Natural killer cell treated with Interleukin-12 subunit alpha and Interleukin-12 subunit beta and Interleukin-15 and Interleukin-18, amount 100 ng/mL, for 72 hours (primary cell): ENCODE results near the gene LMNTD1. TPM values are rescaled to one million over a fixed set of nuclear protein-coding genes. Genes with fewer than 3 reads are reported as not detected.

Source experiments
- ATAC-seq, 2 donors: fragments of 150-1000 bp; cut with Tn5 transposase in 1 of 2; sonication (Bioruptor Pico), chemical (Tn5 transposase) in 1 of 2; 2 replicates each; pipeline ENCODE4 v1.10.0; 2021
- DNase-seq: peaks from one replicate; pipeline ENCODE4 v3.0.0; 2022; ENCODE audit warnings: low spot score
- H3K27ac Mint-ChIP-seq, 2 donors: 1 replicate in 1 of 2; 2 replicates in 1 of 2; pipeline ENCODE4 v1.8.0; 2022; ENCODE audit warnings: mixed read lengths in 2 of 2, mild to moderate bottlenecking in 1 of 2, moderate library complexity in 1 of 2
- H3K27me3 Mint-ChIP-seq, 2 donors: 1 replicate in 1 of 2; 2 replicates in 1 of 2; pipeline ENCODE4 v1.8.0; 2022; ENCODE audit warnings: mixed read lengths in 2 of 2
- H3K36me3 Mint-ChIP-seq: one replicate; pipeline ENCODE4 v1.8.0; 2022; ENCODE audit warnings: mixed read lengths
- H3K4me1 Mint-ChIP-seq, 2 donors: 1 replicate in 1 of 2; 2 replicates in 1 of 2; pipeline ENCODE4 v1.8.0; 2022; ENCODE audit warnings: low read depth in 2 of 2, mixed read lengths in 2 of 2, mild to moderate bottlenecking in 1 of 2
- H3K4me3 Mint-ChIP-seq: one replicate; pipeline ENCODE4 v1.8.0; 2022; ENCODE audit warnings: mixed read lengths
- H3K9me3 Mint-ChIP-seq: 2 replicates; pipeline ENCODE4 v1.8.0; 2022; ENCODE audit warnings: mixed read lengths
- total RNA-seq, 2 donors: library from RNA; stranded (reverse); gene quantifications; one replicate each; pipeline ENCODE4 v1.2.3, GENCODE V29; 2022

The LMNTD1 gene
- total RNA-seq, 2 donors from 2014 or later, result not detected

DNA sequence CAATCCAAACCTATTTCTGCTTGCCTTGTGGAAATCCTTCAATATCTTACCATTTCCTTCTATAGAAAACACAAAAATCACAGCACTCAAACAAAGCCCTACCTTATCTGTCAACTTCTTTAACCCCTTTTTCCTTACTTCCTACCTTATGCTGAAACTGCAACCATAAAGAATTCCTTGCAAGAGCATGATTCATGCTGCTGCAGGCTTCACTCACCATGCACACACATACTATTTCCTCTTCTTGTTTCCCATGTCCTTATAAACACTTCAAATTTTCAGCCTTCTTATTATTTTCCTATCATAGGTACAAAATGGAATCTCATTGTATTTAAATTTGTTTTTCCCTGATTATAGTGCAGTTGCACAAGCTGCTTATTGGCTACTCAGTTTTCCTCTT, 23.3 kb downstream of the LMNTD1 start:
- Mint-ChIP-seq H3K9me3 (no peaks in the 10 kb centered on the region), H3K4me3 (no peak overlapping the region), H3K36me3 (no peaks in the 10 kb centered on the region), H3K4me1 (no peaks in the 10 kb centered on the region), H3K27me3 (peaks cover 2 to 21% of the 10 kb centered on the region in 2 donors), H3K27ac (no peak overlapping the region)
- DNase-seq (no peak), ATAC-seq (no peak)

DNA sequence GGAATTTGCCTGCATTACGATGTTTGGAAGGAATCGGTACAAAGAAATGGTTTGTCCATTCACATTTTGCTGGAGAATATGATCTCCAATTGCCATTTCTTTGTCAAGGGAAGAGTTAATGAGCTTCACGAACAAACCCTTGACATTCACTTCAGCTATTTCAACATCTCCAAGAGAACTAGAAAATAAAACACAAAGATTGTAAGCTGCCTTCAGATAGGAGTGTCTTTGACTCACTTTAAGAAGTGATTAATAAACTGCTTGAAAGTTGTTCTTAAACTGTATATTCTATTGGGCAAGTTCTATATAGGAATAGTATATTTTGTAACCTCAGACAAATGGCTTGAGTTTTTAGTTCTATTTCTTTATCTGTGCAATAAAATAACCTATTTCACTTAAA, 26.3 kb downstream of the LMNTD1 start:
- Mint-ChIP-seq H3K4me3 (no peak overlapping the region), H3K9me3 (no peaks in the 10 kb centered on the region), H3K4me1 (no peaks in the 10 kb centered on the region), H3K27ac (no peak overlapping the region), H3K36me3 (no peaks in the 10 kb centered on the region), H3K27me3 (peaks cover 0 to 7% of the 10 kb centered on the region in 2 donors)
- ATAC-seq, result no peak
- no peak for DNase-seq

DNA sequence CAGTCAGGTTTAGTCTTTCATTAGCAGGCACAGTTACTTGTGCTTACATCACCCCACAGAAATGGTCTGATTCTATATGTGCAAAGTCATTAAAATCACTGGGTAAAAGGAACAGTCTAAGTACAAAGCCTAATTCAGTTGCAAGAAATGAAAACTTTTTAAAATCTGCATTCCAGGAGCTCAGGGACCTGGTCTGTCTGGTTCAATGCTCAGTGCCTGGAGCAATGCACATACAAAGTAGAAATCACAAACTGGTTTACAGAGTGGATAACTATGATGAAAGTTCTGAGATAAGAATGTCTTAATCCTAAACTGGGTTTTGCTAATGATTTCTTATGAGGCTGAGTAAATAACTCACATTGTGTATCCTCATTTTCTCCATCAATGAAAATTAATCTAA, 28.7 kb downstream of the LMNTD1 start:
- Mint-ChIP-seq H3K4me3 (no peak overlapping the region), H3K27me3 (peaks cover 3 to 5% of the 10 kb centered on the region in 2 donors), H3K9me3 (no peaks in the 10 kb centered on the region), H3K27ac (no peak overlapping the region), H3K36me3 (no peaks in the 10 kb centered on the region), H3K4me1 (peaks cover 0 to 4% of the 10 kb centered on the region in 2 donors)
- ATAC-seq, result no peak
- no peak for DNase-seq

DNA sequence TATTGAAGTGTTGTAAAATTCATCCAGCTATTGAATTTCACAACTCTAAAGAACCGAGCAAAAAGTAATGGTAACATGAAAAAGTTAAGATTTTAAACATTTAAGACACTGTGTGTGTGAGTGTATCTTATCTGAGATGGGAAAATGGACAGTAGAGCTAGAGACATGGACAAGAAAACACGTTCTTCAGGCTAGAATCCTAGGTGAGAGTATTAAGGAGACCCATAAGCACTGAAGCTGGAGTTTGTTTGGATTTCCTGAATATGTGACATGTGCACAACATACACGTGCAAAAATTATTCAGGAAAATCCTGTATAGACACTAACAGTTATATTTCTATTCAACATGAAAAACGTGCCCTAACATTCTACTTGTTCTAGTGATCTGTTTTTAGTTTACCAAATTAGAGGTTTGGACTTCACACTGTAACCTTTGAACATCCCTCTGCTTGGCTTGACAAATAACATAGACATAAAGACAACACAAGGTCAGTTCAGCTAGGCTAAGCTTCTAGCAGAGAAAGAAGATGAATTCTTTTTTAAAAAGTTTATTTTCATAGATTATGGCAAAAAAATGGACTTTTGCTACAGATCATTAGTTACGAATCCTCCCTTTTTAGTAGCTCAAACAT, 31.3 kb downstream of the LMNTD1 start:
- ATAC-seq, result no peak
- no peak overlapping the region for H3K4me3 Mint-ChIP-seq
- H3K27ac Mint-ChIP-seq, result peak overlapping the region in 1 of 2 donors; percentile 23
- H3K4me1 Mint-ChIP-seq, result peaks cover 13 to 17% of the 10 kb centered on the region in 2 donors
- no peak for DNase-seq
- no peaks in the 10 kb centered on the region for H3K36me3 Mint-ChIP-seq
- H3K9me3 Mint-ChIP-seq, result peaks cover 3% of the 10 kb centered on the region
- peaks cover 3 to 5% of the 10 kb centered on the region in 2 donors for H3K27me3 Mint-ChIP-seq

DNA sequence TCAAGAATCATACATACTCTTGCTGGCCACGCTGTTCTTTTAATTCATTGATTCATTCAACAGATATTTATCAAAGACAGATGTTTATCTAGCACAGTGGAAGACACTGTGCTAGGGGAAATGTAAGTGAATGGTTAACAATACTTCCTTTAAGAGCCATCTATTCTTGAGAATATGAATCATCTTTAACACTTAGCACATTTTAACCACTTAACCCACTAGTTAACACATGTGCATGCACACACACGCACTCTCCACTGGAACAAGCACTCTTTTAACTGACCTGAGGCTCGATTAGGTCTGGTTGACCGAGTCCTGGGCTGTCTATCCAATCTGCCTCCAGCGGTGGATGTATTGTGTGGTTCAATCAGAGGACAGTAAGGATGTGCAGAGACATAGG, 34.6 kb downstream of the LMNTD1 start:
- H3K27ac Mint-ChIP-seq, result peak overlapping the region; percentile 46 to 94
- H3K4me1 Mint-ChIP-seq, result peaks cover 13 to 20% of the 10 kb centered on the region in 2 donors
- peak; percentile 76 for DNase-seq
- H3K27me3 Mint-ChIP-seq, result peaks cover 6 to 10% of the 10 kb centered on the region in 2 donors
- no peaks in the 10 kb centered on the region for H3K36me3 Mint-ChIP-seq
- peaks cover 3% of the 10 kb centered on the region for H3K9me3 Mint-ChIP-seq
- peak; percentile 98 for ATAC-seq
- H3K4me3 Mint-ChIP-seq, result peak overlapping the region; percentile 58

DNA sequence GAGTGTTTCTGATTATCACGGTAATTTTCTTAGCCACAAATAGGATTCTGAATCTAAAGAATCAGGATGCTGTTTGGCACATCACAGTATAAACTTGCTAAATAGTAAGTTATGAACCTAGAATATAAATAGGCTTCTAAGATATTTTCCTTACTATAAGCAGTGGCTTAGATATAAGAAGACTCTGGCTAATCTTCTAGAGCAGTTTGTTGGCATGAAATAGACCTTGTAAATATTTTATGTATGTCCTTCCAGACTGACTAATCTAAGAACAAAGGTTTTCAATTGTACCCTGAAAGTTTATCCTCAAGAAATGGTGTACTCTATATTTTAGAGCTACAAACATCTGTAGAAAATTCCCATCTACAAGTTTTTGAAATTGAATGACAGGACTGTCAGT, 48.3 kb downstream of the LMNTD1 start:
- H3K27ac Mint-ChIP-seq, result no peak overlapping the region
- H3K9me3 Mint-ChIP-seq, result no peaks in the 10 kb centered on the region
- H3K36me3 Mint-ChIP-seq, result no peaks in the 10 kb centered on the region
- H3K27me3 Mint-ChIP-seq, result peaks cover 7 to 12% of the 10 kb centered on the region in 2 donors
- H3K4me1 Mint-ChIP-seq, result no peaks in the 10 kb centered on the region
- DNase-seq (no peak), ATAC-seq (no peak)
- H3K4me3 Mint-ChIP-seq, result no peak overlapping the region

DNA sequence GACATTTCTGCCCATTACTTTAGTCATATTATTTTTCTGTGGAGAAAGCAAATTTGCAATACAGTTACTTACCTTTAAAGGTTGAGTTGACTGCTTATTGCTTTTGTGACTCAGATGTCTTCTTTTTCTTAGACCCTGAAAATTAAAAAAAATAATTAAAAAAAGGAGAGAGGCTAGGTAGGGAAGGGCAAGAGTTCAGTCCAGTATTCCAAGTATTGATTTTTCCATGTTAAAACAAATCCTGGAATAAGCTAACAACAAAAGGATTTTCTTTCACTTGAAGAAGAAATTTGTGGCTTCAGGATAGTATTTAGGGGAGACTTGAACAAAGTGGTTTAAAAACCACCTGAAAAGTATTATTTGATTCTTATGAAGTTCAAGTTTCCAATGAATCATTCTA, 49.4 kb downstream of the LMNTD1 start:
- H3K4me3 Mint-ChIP-seq, result no peak overlapping the region
- H3K4me1 Mint-ChIP-seq, result no peaks in the 10 kb centered on the region
- DNase-seq (no peak), ATAC-seq (no peak)
- no peaks in the 10 kb centered on the region for H3K36me3 Mint-ChIP-seq
- peaks cover 7 to 12% of the 10 kb centered on the region in 2 donors for H3K27me3 Mint-ChIP-seq
- H3K27ac Mint-ChIP-seq, result no peak overlapping the region
- no peaks in the 10 kb centered on the region for H3K9me3 Mint-ChIP-seq

DNA sequence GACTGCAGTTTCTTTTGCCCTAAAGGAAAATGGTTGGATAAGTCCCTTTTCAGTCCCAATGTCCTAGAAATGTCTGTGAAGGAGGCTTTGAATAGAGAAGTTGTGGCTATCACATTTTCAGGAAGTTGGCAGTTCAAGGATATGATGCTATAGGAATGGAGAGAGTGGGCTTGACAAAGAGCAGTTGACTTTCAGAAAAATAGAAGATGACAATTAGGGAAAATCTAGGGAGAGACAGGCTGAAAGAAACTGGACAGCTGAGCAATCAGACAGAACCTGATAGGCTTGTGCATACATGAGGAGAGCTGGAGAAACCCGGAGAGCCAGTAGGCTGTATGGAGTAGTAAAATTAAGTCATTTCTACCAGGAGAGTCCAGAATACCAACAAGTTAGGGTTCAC, 50.5 kb downstream of the LMNTD1 start:
- peaks cover 7 to 12% of the 10 kb centered on the region in 2 donors for H3K27me3 Mint-ChIP-seq
- H3K9me3 Mint-ChIP-seq, result no peaks in the 10 kb centered on the region
- no peaks in the 10 kb centered on the region for H3K4me1 Mint-ChIP-seq
- no peak overlapping the region for H3K4me3 Mint-ChIP-seq
- no peak overlapping the region for H3K27ac Mint-ChIP-seq
- DNase-seq (no peak), ATAC-seq (no peak)
- no peaks in the 10 kb centered on the region for H3K36me3 Mint-ChIP-seq

DNA sequence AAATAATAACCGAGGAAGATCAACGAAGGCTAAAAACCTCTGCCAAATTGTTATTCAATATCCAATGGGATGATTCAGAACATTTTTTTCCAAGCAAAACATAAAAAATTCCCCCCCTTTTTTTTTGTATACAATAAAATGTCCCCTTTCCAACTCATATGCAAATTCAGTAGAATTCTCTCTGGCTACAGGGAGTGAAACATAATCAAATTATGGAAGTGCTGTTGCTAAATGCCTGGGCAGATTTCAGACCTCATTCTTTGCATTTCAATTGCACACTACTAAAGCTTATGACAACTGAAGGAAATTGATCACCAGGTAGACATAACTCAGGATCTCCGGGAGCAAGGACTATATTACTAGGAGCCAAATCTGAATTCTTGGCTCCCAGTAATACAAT, 51.0 kb downstream of the LMNTD1 start:
- H3K27me3 Mint-ChIP-seq, result peaks cover 7 to 12% of the 10 kb centered on the region in 2 donors
- DNase-seq (no peak), ATAC-seq (no peak)
- no peaks in the 10 kb centered on the region for H3K4me1 Mint-ChIP-seq
- no peaks in the 10 kb centered on the region for H3K9me3 Mint-ChIP-seq
- H3K27ac Mint-ChIP-seq, result no peak overlapping the region
- H3K36me3 Mint-ChIP-seq, result no peaks in the 10 kb centered on the region
- H3K4me3 Mint-ChIP-seq, result no peak overlapping the region

DNA sequence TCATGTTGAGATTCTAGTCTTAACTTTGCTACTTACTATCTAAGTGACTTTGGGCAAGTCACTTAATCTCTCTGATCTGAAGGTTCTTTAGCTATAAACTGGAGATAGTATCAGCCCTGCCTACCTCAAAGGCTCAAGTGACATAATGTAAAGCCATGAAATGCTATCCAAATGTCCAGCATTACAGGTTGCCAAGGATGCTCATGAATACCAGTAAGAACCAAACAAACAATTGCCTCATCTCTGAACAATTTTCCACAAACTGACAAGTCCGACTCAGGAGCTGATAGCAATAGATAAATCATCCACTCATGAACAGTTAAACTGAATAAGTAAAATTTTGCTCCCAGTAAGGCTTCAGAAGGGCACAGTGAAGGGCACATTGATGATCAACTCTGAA, 51.5 kb downstream of the LMNTD1 start:
- ATAC-seq (no peak), DNase-seq (no peak)
- H3K4me3 Mint-ChIP-seq, result no peak overlapping the region
- H3K27ac Mint-ChIP-seq, result no peak overlapping the region
- peaks cover 7 to 12% of the 10 kb centered on the region in 2 donors for H3K27me3 Mint-ChIP-seq
- no peaks in the 10 kb centered on the region for H3K36me3 Mint-ChIP-seq
- H3K4me1 Mint-ChIP-seq, result peaks cover 3 to 4% of the 10 kb centered on the region in 2 donors
- no peaks in the 10 kb centered on the region for H3K9me3 Mint-ChIP-seq

DNA sequence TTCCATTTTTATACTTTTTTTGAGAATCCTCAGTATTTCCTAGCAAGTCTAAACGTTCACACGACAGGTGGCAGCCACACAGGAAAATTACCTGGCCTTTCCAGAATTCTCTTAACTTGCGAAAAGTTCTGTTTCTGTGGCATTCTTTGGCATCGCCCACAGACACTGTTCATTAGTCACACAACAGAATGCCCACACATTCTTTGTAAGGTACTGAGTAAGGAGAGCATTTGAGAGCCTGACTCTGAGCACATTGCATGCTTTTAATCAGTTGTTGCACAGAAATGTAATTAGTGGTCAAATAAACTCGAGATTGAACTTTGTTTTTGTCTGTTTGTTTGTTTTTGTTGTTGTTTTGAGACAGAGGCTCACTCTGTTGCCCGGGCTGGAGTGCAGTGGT, 52.4 kb downstream of the LMNTD1 start:
- H3K36me3 Mint-ChIP-seq, result no peaks in the 10 kb centered on the region
- H3K27ac Mint-ChIP-seq, result no peak overlapping the region
- peaks cover 7 to 12% of the 10 kb centered on the region in 2 donors for H3K27me3 Mint-ChIP-seq
- ATAC-seq, result no peak
- no peak for DNase-seq
- H3K4me1 Mint-ChIP-seq, result peaks cover 8 to 10% of the 10 kb centered on the region in 2 donors
- H3K4me3 Mint-ChIP-seq, result no peak overlapping the region
- no peaks in the 10 kb centered on the region for H3K9me3 Mint-ChIP-seq

DNA sequence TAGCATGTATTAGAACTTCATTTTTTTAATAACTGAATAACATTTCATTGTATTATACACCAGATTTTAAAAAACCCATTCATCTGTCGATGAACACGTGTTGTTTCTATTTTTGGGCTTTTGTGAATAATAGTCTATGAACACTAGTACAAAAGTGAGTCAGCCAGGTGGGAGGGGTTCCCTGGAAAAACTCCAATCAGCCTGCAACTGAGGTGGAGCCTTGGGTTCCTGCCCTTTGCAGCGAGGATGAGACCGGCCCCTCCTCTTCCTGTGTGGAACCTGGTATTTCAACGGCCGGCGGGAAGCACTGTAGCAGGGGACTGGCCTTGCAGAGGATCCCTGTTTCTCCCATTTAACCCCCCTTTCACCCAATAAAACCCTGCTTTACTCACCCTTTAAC, 56.1 kb downstream of the LMNTD1 start:
- Mint-ChIP-seq H3K9me3 (no peaks in the 10 kb centered on the region), H3K36me3 (no peaks in the 10 kb centered on the region), H3K27me3 (peaks cover 0 to 5% of the 10 kb centered on the region in 2 donors), H3K4me1 (peaks cover 8 to 10% of the 10 kb centered on the region in 2 donors), H3K4me3 (no peak overlapping the region), H3K27ac (no peak overlapping the region)
- no peak for DNase-seq
- no peak for ATAC-seq

DNA sequence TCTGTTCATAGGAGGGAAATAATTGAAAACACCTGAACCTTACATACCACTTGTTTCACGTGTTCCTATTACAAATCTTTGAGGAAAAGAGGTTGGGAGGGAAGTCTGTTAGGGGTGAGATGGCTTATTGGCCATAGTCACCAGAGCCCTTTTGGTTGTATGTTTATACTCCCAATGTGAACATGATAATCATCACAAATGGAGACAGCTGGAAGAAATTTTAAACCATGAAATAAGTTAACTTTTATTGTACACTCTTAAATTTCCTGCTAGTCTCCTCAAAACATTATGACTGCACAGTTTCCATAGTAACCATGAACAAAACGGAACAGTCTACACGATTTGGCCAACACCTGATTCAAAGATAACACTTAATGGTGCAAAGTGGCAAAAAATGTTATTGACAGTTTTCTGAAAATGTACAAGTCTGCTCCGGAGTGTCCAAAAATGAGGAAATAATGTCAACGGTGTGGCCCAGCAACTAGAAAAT, 56.9 kb downstream of the LMNTD1 start:
- Mint-ChIP-seq H3K27ac (no peak overlapping the region), H3K27me3 (no peaks in the 10 kb centered on the region)
- ATAC-seq, result no peak

DNA sequence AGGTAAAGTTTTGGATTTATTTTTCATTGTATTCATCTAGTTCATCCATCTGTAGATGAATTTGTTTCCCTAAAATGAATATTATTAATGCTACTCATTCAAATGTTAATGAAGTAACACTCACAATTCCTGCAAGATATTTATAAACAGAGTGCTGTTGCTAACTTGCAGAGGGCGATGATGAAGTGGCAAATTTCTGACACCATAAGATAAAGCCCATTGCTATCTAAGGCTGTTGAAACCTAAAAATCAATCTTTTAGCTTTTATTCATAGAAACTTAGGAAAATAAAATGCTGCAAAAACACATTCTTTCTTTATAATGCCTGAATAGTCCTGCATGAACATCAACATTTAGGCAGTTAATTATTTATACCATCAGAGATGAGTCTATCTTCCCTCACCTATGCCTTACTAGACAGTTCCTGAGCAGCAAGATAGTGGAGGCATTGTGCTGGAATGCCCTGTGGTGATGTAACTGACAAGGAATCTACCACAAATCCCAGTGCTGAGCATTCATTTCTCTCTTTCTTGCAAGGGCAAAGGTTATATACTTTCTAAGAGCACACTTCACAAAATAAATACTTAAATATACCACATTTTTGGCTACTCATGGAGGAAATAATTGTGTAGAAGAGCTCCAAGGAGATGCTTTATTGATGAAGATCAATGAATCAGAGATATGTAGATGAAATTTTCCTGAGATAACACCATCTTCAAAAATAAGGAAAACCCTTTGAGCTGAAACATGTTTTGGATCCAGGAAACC, 57.6 kb downstream of the LMNTD1 start:
- Mint-ChIP-seq H3K27me3 (no peaks in the 10 kb centered on the region), H3K4me1 (peaks cover 8 to 10% of the 10 kb centered on the region in 2 donors)

More for the DNA sequence above, 56.9 kb downstream of the LMNTD1 start:
- no peaks in the 10 kb centered on the region for H3K9me3 Mint-ChIP-seq
- H3K4me1 Mint-ChIP-seq, result peaks cover 8 to 10% of the 10 kb centered on the region in 2 donors
- peak overlapping the region; percentile 10 for H3K4me3 Mint-ChIP-seq
- no peaks in the 10 kb centered on the region for H3K36me3 Mint-ChIP-seq
- no peak for DNase-seq

More for the DNA sequence above, 57.6 kb downstream of the LMNTD1 start:
- no peaks in the 10 kb centered on the region for H3K9me3 Mint-ChIP-seq
- H3K36me3 Mint-ChIP-seq, result no peaks in the 10 kb centered on the region
- H3K27ac Mint-ChIP-seq, result no peak overlapping the region
- no peak overlapping the region for H3K4me3 Mint-ChIP-seq
- no peak for ATAC-seq
- DNase-seq, result no peak
